OCI-LY7 (cell line): ENCODE data around the gene SART1.

Source experiments
- EZH2phosphoT487 ChIP-seq: fragments of 200-600 bp; sonication (generic); IDR thresholded peaks from 2 replicates; pipeline ENCODE4 v1.6.1; 2018; ENCODE audit warnings: low read depth, borderline replicate concordance, mild to moderate bottlenecking, mixed run types, antibody characterized with exemption, low read length, moderate library complexity, mixed read lengths
- TF ChIP-seq, protein P1 (sequence below): fragments of 200-600 bp; sonication (generic); conservative IDR thresholded peaks from 2 replicates; pipeline ENCODE4 v1.5.1; 2014; ENCODE audit warnings: mild to moderate bottlenecking, antibody characterized with exemption, low read length, moderate library complexity, mixed read lengths

- TF ChIP-seq, protein P1, sequence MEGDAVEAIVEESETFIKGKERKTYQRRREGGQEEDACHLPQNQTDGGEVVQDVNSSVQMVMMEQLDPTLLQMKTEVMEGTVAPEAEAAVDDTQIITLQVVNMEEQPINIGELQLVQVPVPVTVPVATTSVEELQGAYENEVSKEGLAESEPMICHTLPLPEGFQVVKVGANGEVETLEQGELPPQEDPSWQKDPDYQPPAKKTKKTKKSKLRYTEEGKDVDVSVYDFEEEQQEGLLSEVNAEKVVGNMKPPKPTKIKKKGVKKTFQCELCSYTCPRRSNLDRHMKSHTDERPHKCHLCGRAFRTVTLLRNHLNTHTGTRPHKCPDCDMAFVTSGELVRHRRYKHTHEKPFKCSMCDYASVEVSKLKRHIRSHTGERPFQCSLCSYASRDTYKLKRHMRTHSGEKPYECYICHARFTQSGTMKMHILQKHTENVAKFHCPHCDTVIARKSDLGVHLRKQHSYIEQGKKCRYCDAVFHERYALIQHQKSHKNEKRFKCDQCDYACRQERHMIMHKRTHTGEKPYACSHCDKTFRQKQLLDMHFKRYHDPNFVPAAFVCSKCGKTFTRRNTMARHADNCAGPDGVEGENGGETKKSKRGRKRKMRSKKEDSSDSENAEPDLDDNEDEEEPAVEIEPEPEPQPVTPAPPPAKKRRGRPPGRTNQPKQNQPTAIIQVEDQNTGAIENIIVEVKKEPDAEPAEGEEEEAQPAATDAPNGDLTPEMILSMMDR = no peak
- TF ChIP-seq EZH2phosphoT487 = no peak
Measured at GRCh38 chr11:66008468-66009101, 47.1 kb downstream of the SART1 start.
